T-helper 2 cell treated with Interferon-gamma antibody and Interleukin-4, amounts not matched to agents 5 μg/mL and 100 μg/mL, for 36 hours (primary cell): ENCODE data around the gene SPCS3.
"Not testable (repeated sequence)": the region's sequence is repeated elsewhere in the genome, so short reads cannot be mapped to it uniquely, and the experiment has no call there.

ENCODE experiments used
- DNase-seq: peaks from one replicate; pipeline ENCODE4 v3.0.0; 2021; ENCODE audit warnings: low spot score
- H3K27ac Mint-ChIP-seq: one replicate; pipeline ENCODE4 v1.8.0; 2021; ENCODE audit warnings: mild to moderate bottlenecking, mixed read lengths
- H3K27me3 Mint-ChIP-seq: one replicate; pipeline ENCODE4 v1.8.0; 2021; ENCODE audit warnings: low read depth, mixed read lengths
- H3K36me3 Mint-ChIP-seq: one replicate; pipeline ENCODE4 v1.8.0; 2021; ENCODE audit warnings: low read depth, mixed read lengths
- H3K4me1 Mint-ChIP-seq: one replicate; pipeline ENCODE4 v1.8.0; 2021; ENCODE audit warnings: low read depth, mixed read lengths
- H3K4me3 Mint-ChIP-seq: one replicate; pipeline ENCODE4 v1.8.0; 2022; ENCODE audit warnings: mild to moderate bottlenecking, moderate library complexity, mixed read lengths
- H3K9me3 Mint-ChIP-seq: one replicate; pipeline ENCODE4 v1.8.0; 2021; ENCODE audit warnings: mixed read lengths

The SPCS3 gene

DNA sequence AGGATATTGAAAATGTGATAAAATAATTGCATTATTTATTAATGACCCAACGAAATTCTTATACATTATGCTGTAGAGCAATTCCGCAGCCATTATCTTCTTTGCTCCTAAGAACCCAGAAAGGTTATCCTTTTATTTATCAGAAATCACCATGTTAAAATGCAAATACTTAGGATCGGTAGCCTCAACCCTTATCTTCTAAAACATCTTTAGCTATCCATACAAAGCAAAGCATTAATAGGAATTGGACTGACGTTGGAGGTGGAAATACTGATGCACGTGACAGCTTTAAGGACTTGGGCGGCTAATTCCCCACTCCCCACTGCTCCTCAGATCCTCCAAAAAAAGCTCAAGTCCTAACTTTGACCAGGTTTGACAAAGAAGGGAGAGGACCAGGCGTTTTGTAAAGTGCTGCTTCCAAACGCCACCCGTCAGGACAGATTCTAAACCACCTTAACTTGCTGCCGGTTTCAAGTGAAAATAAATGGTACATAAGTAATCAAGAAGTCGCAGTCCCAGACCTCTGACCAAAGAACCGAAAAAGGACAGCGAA is 539 bp upstream of the SPCS3 start:
- peaks cover 26% of the 10 kb centered on the region for H3K36me3 Mint-ChIP-seq
- H3K27me3 Mint-ChIP-seq = peaks cover 4% of the 10 kb centered on the region
- H3K27ac Mint-ChIP-seq = peak overlapping the region; percentile 88
- DNase-seq = no peak
- peak overlapping the region; percentile 92 for H3K4me3 Mint-ChIP-seq
- H3K4me1 Mint-ChIP-seq = peaks cover 31% of the 10 kb centered on the region
- no peaks in the 10 kb centered on the region for H3K9me3 Mint-ChIP-seq

DNA sequence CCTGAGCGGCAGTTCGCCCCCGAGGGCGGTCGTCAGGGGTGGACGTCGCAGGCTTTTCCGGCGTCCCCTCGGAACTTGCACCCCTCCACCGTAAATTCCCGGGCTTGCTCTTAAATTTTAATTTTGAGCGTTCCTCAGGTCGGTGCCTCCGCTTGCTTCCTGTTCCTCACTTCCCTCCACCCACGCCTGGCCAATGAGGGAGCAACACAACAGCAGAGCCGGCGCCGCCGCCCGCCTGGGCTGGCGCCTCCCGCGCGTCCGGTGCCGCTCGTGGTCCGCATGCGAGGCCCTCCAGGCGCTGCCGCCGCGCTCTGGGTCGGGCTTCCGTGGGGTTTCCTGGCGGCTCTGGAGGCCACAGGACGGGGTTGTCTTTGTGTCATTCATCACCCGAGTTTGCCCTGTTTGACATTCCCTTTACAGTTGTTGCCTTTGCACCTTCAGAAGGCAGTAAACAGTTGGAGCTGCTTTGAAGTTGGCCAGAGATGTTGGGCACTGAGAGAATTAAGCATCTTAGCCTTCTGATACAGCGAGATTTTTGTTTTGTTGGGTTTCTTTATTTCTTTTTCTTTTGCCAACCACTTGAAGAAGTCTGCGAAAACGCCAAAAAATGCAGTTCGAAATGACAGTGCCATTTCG is 692 bp downstream of the SPCS3 start:
- DNase-seq = peak; percentile 93
- Mint-ChIP-seq H3K4me3 (peak overlapping the region; percentile 89), H3K4me1 (peaks cover 35% of the 10 kb centered on the region), H3K36me3 (peaks cover 31% of the 10 kb centered on the region), H3K9me3 (no peaks in the 10 kb centered on the region), H3K27ac (peak overlapping the region; percentile 94), H3K27me3 (peaks cover 4% of the 10 kb centered on the region)

DNA sequence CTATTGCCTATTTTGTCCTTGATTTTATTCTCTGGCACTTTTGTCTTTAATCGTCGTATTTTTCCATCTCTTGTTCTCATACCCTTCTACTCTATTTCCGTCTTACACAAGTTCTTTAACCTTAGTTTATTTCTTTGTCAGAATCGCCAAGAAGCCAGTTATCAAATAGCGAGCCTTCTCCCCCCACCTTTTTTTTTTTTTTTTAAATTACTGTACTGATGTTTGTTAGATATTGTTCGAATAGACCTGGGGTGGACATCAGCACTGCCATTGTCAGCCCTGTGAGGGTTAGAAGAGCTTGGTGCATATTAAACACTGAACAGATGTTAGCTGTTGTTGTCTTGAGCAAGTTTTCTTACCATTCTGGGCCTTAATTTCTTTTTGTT is 1.2 kb downstream of the SPCS3 start:
- Mint-ChIP-seq H3K4me1 (peaks cover 35% of the 10 kb centered on the region), H3K27me3 (peaks cover 4% of the 10 kb centered on the region), H3K9me3 (no peaks in the 10 kb centered on the region), H3K27ac (peak overlapping the region; percentile 94), H3K36me3 (peaks cover 31% of the 10 kb centered on the region), H3K4me3 (peak overlapping the region; percentile 89)
- DNase-seq = no peak

DNA sequence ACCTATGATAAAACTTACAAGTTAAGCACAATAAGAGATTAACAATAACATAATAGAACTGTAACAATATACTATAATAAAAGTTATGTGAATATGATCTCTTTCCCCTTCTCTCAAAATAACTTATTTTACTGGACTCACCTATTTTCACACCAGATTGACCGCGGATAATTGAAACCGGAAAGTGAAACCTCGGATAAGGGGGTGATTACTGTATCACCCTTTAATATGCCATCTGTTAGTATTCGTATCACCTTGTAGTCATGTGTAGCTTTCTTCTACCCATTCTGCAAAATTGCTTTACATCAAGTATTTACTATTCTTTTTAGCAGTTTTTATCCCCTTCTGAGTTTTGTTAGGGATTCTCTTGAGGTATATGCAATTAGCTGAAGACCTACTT is 1.8 kb downstream of the SPCS3 start:
- Mint-ChIP-seq H3K9me3 (no peaks in the 10 kb centered on the region), H3K4me1 (peaks cover 35% of the 10 kb centered on the region), H3K27me3 (peaks cover 4% of the 10 kb centered on the region), H3K27ac (peak overlapping the region; percentile 94), H3K36me3 (peaks cover 33% of the 10 kb centered on the region), H3K4me3 (peak overlapping the region; percentile 89)
- DNase-seq = no peak

DNA sequence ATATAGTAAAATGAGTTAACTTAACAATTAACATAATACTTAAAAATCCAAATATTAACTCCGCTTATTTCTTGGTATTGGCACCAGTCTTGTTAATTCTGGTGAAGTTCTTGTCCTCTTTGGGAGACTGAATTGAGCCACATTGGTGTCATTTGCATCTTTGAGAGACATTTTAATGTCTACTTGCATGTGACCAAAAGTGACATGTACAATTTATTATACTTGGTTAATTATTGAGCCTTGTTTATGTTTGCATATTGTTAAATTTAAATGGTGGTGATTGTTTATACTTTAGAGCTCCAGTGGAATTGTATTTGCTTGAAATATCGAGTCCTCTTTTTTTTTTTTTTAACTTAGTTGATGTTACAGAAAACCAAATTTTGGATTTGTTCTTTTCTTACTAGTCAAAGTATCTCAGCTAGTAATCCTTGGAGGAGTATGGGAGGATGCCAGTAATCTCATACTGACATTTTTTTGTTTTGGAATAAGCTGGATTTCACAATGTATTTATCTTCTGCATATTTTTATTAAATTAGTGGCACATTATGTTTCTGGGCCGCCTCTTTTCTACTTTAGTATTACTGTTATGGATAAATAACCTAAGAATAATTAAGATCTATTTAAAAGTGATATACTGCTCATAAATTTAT is 3.9 kb downstream of the SPCS3 start:
- Mint-ChIP-seq H3K27ac (no peak overlapping the region), H3K36me3 (peaks cover 52% of the 10 kb centered on the region), H3K9me3 (no peaks in the 10 kb centered on the region), H3K4me3 (peak overlapping the region; percentile 38), H3K4me1 (peaks cover 39% of the 10 kb centered on the region), H3K27me3 (no peaks in the 10 kb centered on the region)
- DNase-seq = no peak

DNA sequence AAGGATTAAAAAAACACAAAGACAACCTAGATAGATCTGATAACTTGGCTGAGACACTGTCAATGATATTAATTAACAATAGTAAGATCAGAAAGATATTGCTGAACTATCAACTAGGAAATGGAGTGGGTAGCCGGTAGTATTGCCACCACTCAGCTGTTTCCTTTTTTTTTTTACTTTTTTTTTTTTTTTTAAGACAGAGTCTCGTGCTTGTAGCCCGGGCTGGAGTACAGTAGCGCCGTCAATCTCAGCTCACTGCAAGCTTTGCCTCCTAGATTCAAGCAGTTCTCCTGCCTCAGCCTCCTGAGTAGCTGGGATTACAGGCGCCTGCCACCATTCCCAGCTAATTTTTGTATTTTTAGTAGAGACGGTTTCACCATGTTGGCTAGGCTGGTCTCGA is 5.1 kb downstream of the SPCS3 start:
- H3K27me3 Mint-ChIP-seq, H3K27ac Mint-ChIP-seq, DNase-seq, H3K9me3 Mint-ChIP-seq: not testable (repeated sequence)
- Mint-ChIP-seq H3K36me3 (peaks cover 57% of the 10 kb centered on the region), H3K4me1 (peaks cover 33% of the 10 kb centered on the region), H3K4me3 (peak overlapping the region; percentile 32)

DNA sequence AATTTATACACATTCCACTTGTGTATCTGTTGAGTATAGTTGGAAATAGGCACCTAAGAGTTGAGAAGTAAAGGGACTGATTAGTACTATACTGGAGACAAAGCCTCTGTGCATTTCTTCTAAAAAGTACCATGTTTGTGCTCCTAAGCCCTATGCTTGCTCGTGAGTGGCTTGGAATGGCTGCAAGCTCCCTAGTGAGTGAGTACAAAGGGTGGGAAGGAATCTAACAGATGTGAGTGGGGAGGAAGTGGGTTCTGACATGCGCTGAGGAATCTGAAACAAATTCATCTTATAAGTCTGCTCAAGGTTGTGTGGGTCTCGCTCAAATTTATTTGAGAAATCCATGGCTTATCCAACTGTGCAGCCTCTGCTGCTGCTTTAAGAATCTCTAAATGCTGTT is 13.3 kb downstream of the SPCS3 start:
- no peaks in the 10 kb centered on the region for H3K27me3 Mint-ChIP-seq
- peaks cover 46% of the 10 kb centered on the region for H3K36me3 Mint-ChIP-seq
- no peak overlapping the region for H3K4me3 Mint-ChIP-seq
- H3K9me3 Mint-ChIP-seq = no peaks in the 10 kb centered on the region
- no peak for DNase-seq
- H3K27ac Mint-ChIP-seq = no peak overlapping the region
- H3K4me1 Mint-ChIP-seq = peaks cover 9% of the 10 kb centered on the region

DNA sequence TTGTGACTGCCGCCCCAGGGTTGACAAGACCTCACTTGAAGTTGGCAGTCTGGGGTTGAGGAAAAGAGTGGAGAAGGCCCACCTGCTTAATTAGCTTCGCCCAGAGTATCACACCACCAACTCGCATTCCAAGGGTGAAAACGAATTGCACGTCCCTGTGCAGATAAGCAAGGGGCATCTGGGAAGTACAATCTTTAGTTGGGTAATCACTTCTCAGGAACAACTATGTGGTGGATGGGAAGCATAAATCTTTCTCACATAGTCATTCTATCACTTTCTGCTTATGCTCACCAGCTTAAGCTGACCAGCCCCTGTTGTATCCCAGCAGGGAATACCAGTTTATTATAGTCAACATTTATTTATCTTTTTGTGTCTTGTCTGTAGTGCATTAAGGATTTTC is 14.3 kb downstream of the SPCS3 start:
- Mint-ChIP-seq H3K27ac (no peak overlapping the region), H3K4me1 (peaks cover 9% of the 10 kb centered on the region), H3K9me3 (no peaks in the 10 kb centered on the region), H3K4me3 (no peak overlapping the region), H3K36me3 (peaks cover 41% of the 10 kb centered on the region), H3K27me3 (no peaks in the 10 kb centered on the region)
- no peak for DNase-seq

DNA sequence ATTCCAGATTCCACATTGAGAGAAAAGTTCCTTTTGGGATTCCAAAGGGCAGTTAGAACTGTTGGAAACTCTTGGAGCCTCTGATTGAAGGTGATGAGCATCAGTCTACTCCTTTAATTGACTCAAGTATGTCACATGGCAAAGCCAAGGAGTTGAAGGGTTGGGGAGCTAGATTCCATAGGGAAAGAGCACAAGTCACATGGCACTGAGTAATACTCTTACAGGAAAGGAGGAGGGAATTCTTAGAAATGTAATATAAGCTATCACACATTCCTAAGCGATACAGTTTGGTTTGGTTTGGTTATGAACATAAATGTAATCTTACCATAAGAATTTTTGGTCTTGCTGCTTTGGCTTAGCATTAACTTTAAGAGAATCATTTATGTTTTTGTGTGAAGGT is 15.7 kb downstream of the SPCS3 start:
- Mint-ChIP-seq H3K4me1 (peaks cover 9% of the 10 kb centered on the region), H3K4me3 (no peak overlapping the region), H3K36me3 (peaks cover 32% of the 10 kb centered on the region), H3K27me3 (no peaks in the 10 kb centered on the region), H3K9me3 (no peaks in the 10 kb centered on the region), H3K27ac (no peak overlapping the region)
- no peak for DNase-seq

DNA sequence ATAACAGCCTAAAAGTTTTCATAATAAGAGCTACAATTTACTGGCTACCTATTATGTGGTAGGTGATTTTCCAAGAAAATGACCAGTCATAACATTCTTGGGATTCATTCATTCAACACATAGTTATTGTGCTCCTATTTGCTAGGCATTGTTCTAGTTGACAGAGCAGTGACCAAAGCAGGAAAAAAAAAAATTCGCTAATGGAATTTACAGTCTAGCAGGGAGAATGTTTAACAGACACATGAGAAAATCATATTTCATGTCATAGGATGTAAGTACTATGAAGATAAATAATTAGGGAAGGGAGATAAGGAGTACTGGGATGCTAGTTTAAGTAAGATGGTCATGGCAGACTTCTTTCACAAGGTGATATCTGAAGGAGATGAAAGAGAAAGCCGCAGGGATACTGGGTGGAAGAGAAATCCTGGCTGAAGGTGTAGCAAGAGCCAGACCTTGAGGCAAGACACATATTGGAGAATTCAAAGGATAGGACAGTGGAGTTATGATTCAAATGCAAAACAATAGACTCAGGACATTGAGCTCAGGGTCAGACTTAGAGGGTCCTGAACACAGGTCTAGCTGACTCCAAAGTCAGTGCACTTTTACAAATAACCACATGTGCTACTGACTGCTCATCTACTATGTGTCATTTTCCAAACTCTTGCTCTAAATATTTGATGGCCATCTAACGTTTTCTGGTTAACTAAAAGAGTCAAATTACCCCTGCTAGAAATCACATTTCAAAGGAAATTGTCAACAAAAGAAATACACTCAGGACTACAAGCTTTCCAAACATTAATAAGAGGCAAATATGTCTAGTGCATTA is 20.4 kb downstream of the SPCS3 start:
- H3K36me3 Mint-ChIP-seq = peaks cover 3% of the 10 kb centered on the region
- H3K27ac Mint-ChIP-seq = no peak overlapping the region
- no peak for DNase-seq

DNA sequence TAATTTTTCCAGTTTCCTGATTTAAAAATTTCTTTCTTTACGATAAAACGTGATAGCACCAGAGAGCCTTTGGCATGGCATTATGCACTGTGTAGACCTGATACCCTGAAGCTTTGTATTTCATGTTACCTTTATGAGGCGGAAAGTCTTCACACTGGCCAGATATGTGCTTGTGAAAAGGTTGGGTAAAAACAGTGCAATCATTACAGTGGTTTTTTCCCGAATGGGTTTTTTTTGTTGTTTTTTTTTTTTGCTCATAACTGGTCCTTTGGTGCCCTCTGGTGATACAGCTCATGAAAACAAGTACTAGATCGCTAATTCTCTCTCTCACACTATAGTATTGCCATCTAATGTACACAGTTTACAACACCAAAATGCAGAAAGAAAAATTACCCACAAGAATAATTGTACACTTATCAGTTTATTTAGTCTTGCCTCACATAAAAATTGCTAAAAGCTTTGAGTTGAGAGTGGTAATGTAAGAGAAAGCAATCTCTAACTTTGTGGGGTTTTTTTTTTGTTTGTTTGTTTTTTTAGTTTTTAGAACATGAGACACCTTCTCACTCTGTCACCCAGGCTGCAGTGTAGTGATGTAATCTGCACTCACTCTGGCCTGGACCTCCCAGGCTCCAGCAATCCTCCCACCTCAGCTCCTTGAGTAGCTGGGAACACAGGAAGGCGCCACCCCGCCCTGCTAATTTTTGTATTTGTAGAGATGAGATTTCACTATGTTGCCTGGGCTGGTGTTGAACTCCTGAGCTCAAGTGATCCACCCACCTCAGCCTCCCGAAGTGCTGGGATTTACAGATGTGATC is 21.3 kb downstream of the SPCS3 start:
- no peak for DNase-seq
- peaks cover 3% of the 10 kb centered on the region for H3K36me3 Mint-ChIP-seq
- H3K9me3 Mint-ChIP-seq = peaks cover 14% of the 10 kb centered on the region
- no peaks in the 10 kb centered on the region for H3K4me1 Mint-ChIP-seq
- H3K27ac Mint-ChIP-seq = no peak overlapping the region
- no peaks in the 10 kb centered on the region for H3K27me3 Mint-ChIP-seq
- no peak overlapping the region for H3K4me3 Mint-ChIP-seq

More for the DNA sequence above, 20.4 kb downstream of the SPCS3 start:
- Mint-ChIP-seq H3K27me3 (no peaks in the 10 kb centered on the region), H3K9me3 (peaks cover 14% of the 10 kb centered on the region), H3K4me1 (no peaks in the 10 kb centered on the region), H3K4me3 (no peak overlapping the region)

DNA sequence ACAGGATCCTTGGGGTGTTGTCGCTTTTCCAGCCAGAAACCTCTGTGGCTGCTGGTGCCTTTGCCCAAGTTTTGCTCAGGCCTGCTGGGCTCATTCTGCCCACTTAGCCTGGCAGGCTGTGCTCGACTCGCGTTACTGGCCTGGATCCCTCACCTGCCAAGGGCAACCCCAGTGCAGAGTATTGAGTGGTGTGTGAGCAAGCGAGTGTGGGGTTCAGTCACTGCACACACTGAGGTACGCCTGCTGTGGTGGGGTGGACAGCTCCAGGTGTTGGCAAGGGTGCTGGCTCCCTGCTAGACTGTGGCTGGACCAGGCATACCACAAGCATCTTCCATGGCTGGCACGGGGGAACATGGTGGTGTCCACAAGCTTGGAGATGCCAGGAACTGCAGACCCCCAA is 22.6 kb downstream of the SPCS3 start:
- H3K9me3 Mint-ChIP-seq = peaks cover 14% of the 10 kb centered on the region
- peaks cover 1% of the 10 kb centered on the region for H3K36me3 Mint-ChIP-seq
- H3K4me1 Mint-ChIP-seq = no peaks in the 10 kb centered on the region
- no peaks in the 10 kb centered on the region for H3K27me3 Mint-ChIP-seq
- DNase-seq = no peak
- H3K4me3 Mint-ChIP-seq = no peak overlapping the region
- no peak overlapping the region for H3K27ac Mint-ChIP-seq

DNA sequence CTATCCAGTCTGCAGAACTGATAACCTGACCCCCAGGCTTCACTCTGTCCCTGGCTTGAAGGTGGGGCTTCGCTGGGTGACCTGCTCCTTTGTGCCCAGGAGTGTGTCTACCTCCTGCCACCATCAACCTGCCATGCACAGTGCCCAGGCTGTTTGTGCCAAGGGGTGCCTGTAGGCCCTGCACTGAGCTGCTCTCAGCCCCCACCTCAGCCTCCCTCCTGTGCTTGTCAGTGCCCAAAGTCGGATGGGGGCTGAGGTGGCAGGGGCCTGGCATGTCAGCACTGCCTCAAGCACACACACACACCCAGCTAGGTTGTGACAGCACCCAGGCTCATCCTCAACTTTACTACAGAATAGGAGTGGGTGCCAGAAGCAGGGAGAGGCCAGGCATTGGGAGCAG is 23.5 kb downstream of the SPCS3 start:
- no peak overlapping the region for H3K27ac Mint-ChIP-seq
- H3K9me3 Mint-ChIP-seq = peaks cover 14% of the 10 kb centered on the region
- DNase-seq = no peak
- peaks cover 1% of the 10 kb centered on the region for H3K36me3 Mint-ChIP-seq
- no peak overlapping the region for H3K4me3 Mint-ChIP-seq
- H3K27me3 Mint-ChIP-seq = no peaks in the 10 kb centered on the region
- H3K4me1 Mint-ChIP-seq = no peaks in the 10 kb centered on the region
